IMR-90 (cell line): ENCODE data around the gene TMEM143. TPM values are rescaled to one million over a fixed set of nuclear protein-coding genes. Genes with fewer than 3 reads are reported as not detected.
A peak's percentile ranks its signal among the peaks of the same experiment; 100 is the strongest.

Experiments used
- ATAC-seq: fragments of 200-7000 bp; cut with Tn5 transposase; 2 replicates; pipeline ENCODE4 v1.9.1; 2020; ENCODE audit warnings: low read depth, mild to moderate bottlenecking, moderate library complexity
- BruUV-seq: library from RNA; stranded (reverse); fragments of 400-500 nt; replicated peaks from 2 replicates; lab custom pipeline; 2021; lab: Mats Ljungman, UMichigan
- CTCF ChIA-PET: fragments of 300-600 bp; formaldehyde crosslinking; extraction: SDS; loops from one replicate; lab custom pipeline; 2021; ENCODE audit warnings: antibody characterized with exemption; lab: Yijun Ruan, JAX
- POLR2A ChIA-PET: fragments of 300-600 bp; sonication (Branson Sonifier 250); formaldehyde crosslinking; loops from one replicate; lab custom pipeline; 2022; ENCODE audit warnings: antibody characterized with exemption; ENCODE audit not compliant: unreplicated experiment; lab: Charles Lee
- DNase-seq: peaks from one replicate; pipeline ENCODE4 v3.0.0; 2013
- H2AFZ ChIP-seq: replicated peaks from 2 replicates; pipeline ENCODE3; 2013; ENCODE audit warnings: low read length, mild to moderate bottlenecking; ENCODE audit not compliant: poor library complexity
- H2AK5ac ChIP-seq: 2 replicates; pipeline ENCODE4 v1.6.1; 2013; ENCODE audit warnings: low read depth, low read length, inconsistent platforms
- H2AK9ac ChIP-seq: replicated peaks from 2 replicates; pipeline ENCODE3; 2013; ENCODE audit warnings: mild to moderate bottlenecking, low read depth, low read length, moderate library complexity; ENCODE audit not compliant: poor library complexity
- H2BK120ac ChIP-seq: 2 replicates; pipeline ENCODE4 v1.6.1; 2013; ENCODE audit warnings: low read depth, low read length, inconsistent platforms
- H2BK15ac ChIP-seq: 3 replicates; pipeline ENCODE4 v1.6.1; 2013; ENCODE audit warnings: low read depth, low read length, inconsistent platforms
- H2BK20ac ChIP-seq: 2 replicates; pipeline ENCODE4 v1.6.1; 2013; ENCODE audit warnings: low read depth, mild to moderate bottlenecking, inconsistent platforms, low read length, moderate library complexity
- H2BK5ac ChIP-seq: 2 replicates; pipeline ENCODE4 v1.6.1; 2013; ENCODE audit warnings: mild to moderate bottlenecking, low read depth, low read length, inconsistent platforms; ENCODE audit not compliant: poor library complexity, severe bottlenecking
- H3K14ac ChIP-seq: replicated peaks from 2 replicates; pipeline ENCODE4 v1.6.1; 2013; ENCODE audit warnings: low read depth, low read length, inconsistent platforms
- H3K18ac ChIP-seq: 2 replicates; pipeline ENCODE4 v1.6.1; 2013; ENCODE audit warnings: low read depth, low read length, control low read depth
- H3K23ac ChIP-seq: 2 replicates; pipeline ENCODE4 v1.6.1; 2013; ENCODE audit warnings: low read depth, low read length, inconsistent platforms
- H3K27ac ChIP-seq: 2 replicates; pipeline ENCODE4 v1.5.1; 2013; ENCODE audit warnings: mild to moderate bottlenecking, control low read depth, low read length; ENCODE audit not compliant: insufficient read depth
- H3K27me3 ChIP-seq: 2 replicates; pipeline ENCODE4 v1.6.1; 2013; ENCODE audit warnings: low read length; ENCODE audit not compliant: control insufficient read depth, insufficient read depth
- H3K36me3 ChIP-seq: 2 replicates; pipeline ENCODE4 v1.6.1; 2013; ENCODE audit warnings: low read length, mixed read lengths; ENCODE audit not compliant: control insufficient read depth, insufficient read depth
- H3K4ac ChIP-seq: 2 replicates; pipeline ENCODE4 v1.6.1; 2013; ENCODE audit warnings: low read depth, low read length, inconsistent platforms
- H3K4me1 ChIP-seq: 2 replicates; pipeline ENCODE4 v1.6.1; 2013; ENCODE audit warnings: low read length, mixed read lengths; ENCODE audit not compliant: control insufficient read depth, insufficient read depth
- H3K4me2 ChIP-seq: 2 replicates; pipeline ENCODE4 v1.6.1; 2013; ENCODE audit warnings: low read depth, mild to moderate bottlenecking, control low read depth, low read length, moderate library complexity
- H3K4me3 ChIP-seq: 2 replicates; pipeline ENCODE4 v1.5.1; 2013; ENCODE audit warnings: low read depth, mild to moderate bottlenecking, control low read depth, low read length, moderate library complexity; ENCODE audit not compliant: insufficient read depth
- H3K56ac ChIP-seq: 2 replicates; pipeline ENCODE4 v1.6.1; 2013; ENCODE audit warnings: low read length, inconsistent platforms; ENCODE audit not compliant: insufficient read depth; ENCODE audit errors: extremely low read depth
- H3K79me1 ChIP-seq, 2 experiments: 2 replicates each; pipeline ENCODE4 v1.6.1; 2013; ENCODE audit warnings: low read length in 2 of 2, inconsistent platforms in 1 of 2, low read depth in 1 of 2
- H3K9ac ChIP-seq: 2 replicates; pipeline ENCODE4 v1.6.1; 2013; ENCODE audit warnings: low read depth, low read length, control low read depth
- H3K9me1 ChIP-seq: 2 replicates; pipeline ENCODE4 v1.6.1; 2013; ENCODE audit warnings: low read length, inconsistent platforms; ENCODE audit not compliant: insufficient read depth
- H3K9me3 ChIP-seq: 2 replicates; pipeline ENCODE4 v1.6.1; 2013; ENCODE audit warnings: low read length; ENCODE audit not compliant: control insufficient read depth, insufficient read depth
- H4K20me1 ChIP-seq: 2 replicates; pipeline ENCODE4 v1.6.1; 2013; ENCODE audit warnings: low read length, inconsistent platforms; ENCODE audit not compliant: insufficient read depth
- H4K5ac ChIP-seq: 2 replicates; pipeline ENCODE4 v1.6.1; 2013; ENCODE audit warnings: mild to moderate bottlenecking, low read depth, low read length, control low read depth
- H4K8ac ChIP-seq, 2 experiments: 2 replicates each; pipeline ENCODE4 v1.6.1; 2013; ENCODE audit warnings: low read depth in 2 of 2, low read length in 2 of 2, control low read depth in 1 of 2, inconsistent platforms in 1 of 2
- H4K91ac ChIP-seq: 2 replicates; pipeline ENCODE4 v1.6.1; 2013; ENCODE audit warnings: low read depth, low read length, inconsistent platforms; ENCODE audit not compliant: insufficient read depth
- BHLHE40 ChIP-seq: fragments of 150-350 bp; IDR thresholded peaks from 2 replicates; pipeline ENCODE4 v1.6.1; 2016; ENCODE audit warnings: mild to moderate bottlenecking, low read depth, low read length
- FOS ChIP-seq: fragments of 150-350 bp; IDR thresholded peaks from 2 replicates; pipeline ENCODE4 v1.6.1; 2016; ENCODE audit warnings: low read depth, low read length
- MAFK ChIP-seq: IDR thresholded peaks from 2 replicates; pipeline ENCODE4 v1.6.1; 2012; ENCODE audit warnings: low read depth, low read length, improper control_type of control experiment
- MAZ ChIP-seq: IDR thresholded peaks from 2 replicates; pipeline ENCODE4 v1.6.1; 2012; ENCODE audit warnings: low read depth, mild to moderate bottlenecking, low read length, improper control_type of control experiment, moderate library complexity, borderline replicate concordance
- MXI1 ChIP-seq: IDR thresholded peaks from 2 replicates; pipeline ENCODE4 v1.6.1; 2012; ENCODE audit warnings: low read depth, mild to moderate bottlenecking, low read length, moderate library complexity, borderline replicate concordance
- NFE2L2 ChIP-seq: fragments of 150-350 bp; IDR thresholded peaks from 2 replicates; pipeline ENCODE4 v1.6.1; 2016; ENCODE audit warnings: low read depth, mild to moderate bottlenecking, low read length
- POLR2A ChIP-seq: IDR thresholded peaks from 2 replicates; pipeline ENCODE4 v1.6.1; 2012; ENCODE audit warnings: mild to moderate bottlenecking, low read depth, low read length
- RAD21 ChIP-seq: IDR thresholded peaks from 2 replicates; pipeline ENCODE4 v1.6.1; 2012; ENCODE audit warnings: low read length, improper control_type of control experiment
- RFX5 ChIP-seq: IDR thresholded peaks from 2 replicates; pipeline ENCODE4 v1.8.0; 2012; ENCODE audit warnings: low read depth, mild to moderate bottlenecking, low read length, moderate library complexity
- SMC3 ChIP-seq: fragments of 150-350 bp; IDR thresholded peaks from 2 replicates; pipeline ENCODE4 v1.6.1; 2016; ENCODE audit warnings: low read depth, mild to moderate bottlenecking, antibody characterized with exemption, low read length, moderate library complexity
- USF2 ChIP-seq: fragments of 150-350 bp; IDR thresholded peaks from 2 replicates; pipeline ENCODE4 v1.6.1; 2017; ENCODE audit warnings: mild to moderate bottlenecking, antibody characterized with exemption, low read length, low read depth
- WGBS, 2 experiments: methylation state at CpG; one replicate each; pipeline versions ENCODE4 v1.1.5 to v1.1.7; 2013; ENCODE audit warnings: missing lambda C conversion rate in 2 of 2; ENCODE audit not compliant: insufficient read length in 1 of 2; ENCODE audit errors: extremely low coverage in 2 of 2; 5-methylcytosine and 5-hydroxymethylcytosine counted together
- dilution Hi-C: fragments of 300-500 bp; cut with HindIII; formaldehyde crosslinking; loops from one replicate; pipeline ENCODE4 v1.14.3; 2018; ENCODE audit warnings: low sequenced_read_pairs; ENCODE audit not compliant: unreplicated experiment
- in situ Hi-C: fragments of 300-500 bp; cut with MboI; formaldehyde crosslinking; loops from 3 replicates; pipeline ENCODE4 v1.14.3; 2019; ENCODE audit warnings: low sequenced_read_pairs, inconsistent platforms, mixed read lengths
- intact Hi-C: fragments of 100-400 bp; cut with micrococcal nuclease; formaldehyde crosslinking; loops from 2 replicates; pipeline ENCODE4 v1.10.0; 2022
- polyA plus RNA-seq, 3 experiments: library from polyadenylated mRNA; depleted of rRNA; stranded (reverse); fragments of >200 nt; gene quantifications; 2 replicates each; pipeline ENCODE4 v1.2.3, GENCODE V29; 2012; ENCODE audit warnings: low replicate concordance in 1 of 3
- total RNA-seq: library from RNA; depleted of rRNA; stranded (reverse); fragments of >200 nt; gene quantifications from 2 replicates; pipeline ENCODE4 v1.2.3, GENCODE V29; 2012

The TMEM143 gene
- total and polyA plus RNA-seq, 2 of the 4 experiments (the other 2 are of a cell fraction) = 1.3 to 7.6 TPM

- no peak overlapping the region for H3K14ac ChIP-seq
- TF ChIP-seq NFE2L2 (no peak), BHLHE40 (no peak), RFX5 (no peak), MAFK (no peak), RAD21 (no peak), MXI1 (no peak), POLR2A (no peak), SMC3 (no peak), FOS (no peak), MAZ (no peak), USF2 (no peak)
- no peak overlapping the region for H3K56ac ChIP-seq
- DNase-seq (no peak), ATAC-seq (no peak)
- no peak overlapping the region for H2BK5ac ChIP-seq
- in situ Hi-C loops (no loop called here), intact Hi-C loops (no loop called here), dilution Hi-C loops (no loop called here)
- no peak overlapping the region for H2AFZ ChIP-seq
- H3K79me1 ChIP-seq = peaks cover 0 to 7% of the 10 kb centered on the region in 2 experiments; a peak in 1 of 4 replicates
- no peak overlapping the region for H3K18ac ChIP-seq
- no TSS peak for BruUV-seq
- no peaks in the 10 kb centered on the region; the same call in 1 of the 2 replicates for H3K27me3 ChIP-seq
- no peak overlapping the region for H4K8ac ChIP-seq
- no peak overlapping the region for H4K5ac ChIP-seq
- H3K23ac ChIP-seq = no peak overlapping the region
- H3K4me3 ChIP-seq = no peak overlapping the region
- no peaks in the 10 kb centered on the region for H4K20me1 ChIP-seq
- no CpG with 5 or more reads among the region's 11 CpGs for WGBS, 2 experiments
- H3K36me3 ChIP-seq = no peaks in the 10 kb centered on the region
- H3K4me2 ChIP-seq = no peak overlapping the region
- no peak overlapping the region for H2BK120ac ChIP-seq
- no peak overlapping the region for H3K4ac ChIP-seq
- no peaks in the 10 kb centered on the region; the same call in 1 of the 2 replicates for H3K9me1 ChIP-seq
- ChIA-PET CTCF (no interaction called here), POLR2A (no interaction called here)
- H2BK20ac ChIP-seq = no peak overlapping the region
- no peak overlapping the region for H4K91ac ChIP-seq
- peak overlapping the region; percentile 23 for H2AK9ac ChIP-seq
- no peak overlapping the region for H3K9ac ChIP-seq
- no peak overlapping the region for H2BK15ac ChIP-seq
- no peaks in the 10 kb centered on the region for H3K9me3 ChIP-seq
- H2AK5ac ChIP-seq = no peak overlapping the region
- H3K4me1 ChIP-seq = no peaks in the 10 kb centered on the region
- H3K27ac ChIP-seq = no peak overlapping the region
These were observed 1.9 kb upstream of the TMEM143 start for GRCh38 chr19:48365602-48366001.
